ENCODE data around the gene PKN3.

PKN3 gene

DNA sequence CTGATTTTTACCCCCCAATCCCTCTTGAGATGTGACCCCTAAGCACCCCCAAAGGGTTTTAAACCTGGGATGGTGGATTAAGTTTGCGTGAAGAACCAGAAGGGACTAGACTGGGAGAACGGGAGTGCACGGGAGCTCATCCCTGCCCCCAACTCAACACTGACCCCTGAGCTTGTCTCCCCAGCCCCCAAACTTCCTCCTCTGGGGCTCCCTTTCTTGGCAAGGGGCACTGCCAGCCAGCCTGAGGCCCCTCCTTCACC lies 18.3 kb upstream of the PKN3 start:
- TF ChIP-seq, protein P1, sequence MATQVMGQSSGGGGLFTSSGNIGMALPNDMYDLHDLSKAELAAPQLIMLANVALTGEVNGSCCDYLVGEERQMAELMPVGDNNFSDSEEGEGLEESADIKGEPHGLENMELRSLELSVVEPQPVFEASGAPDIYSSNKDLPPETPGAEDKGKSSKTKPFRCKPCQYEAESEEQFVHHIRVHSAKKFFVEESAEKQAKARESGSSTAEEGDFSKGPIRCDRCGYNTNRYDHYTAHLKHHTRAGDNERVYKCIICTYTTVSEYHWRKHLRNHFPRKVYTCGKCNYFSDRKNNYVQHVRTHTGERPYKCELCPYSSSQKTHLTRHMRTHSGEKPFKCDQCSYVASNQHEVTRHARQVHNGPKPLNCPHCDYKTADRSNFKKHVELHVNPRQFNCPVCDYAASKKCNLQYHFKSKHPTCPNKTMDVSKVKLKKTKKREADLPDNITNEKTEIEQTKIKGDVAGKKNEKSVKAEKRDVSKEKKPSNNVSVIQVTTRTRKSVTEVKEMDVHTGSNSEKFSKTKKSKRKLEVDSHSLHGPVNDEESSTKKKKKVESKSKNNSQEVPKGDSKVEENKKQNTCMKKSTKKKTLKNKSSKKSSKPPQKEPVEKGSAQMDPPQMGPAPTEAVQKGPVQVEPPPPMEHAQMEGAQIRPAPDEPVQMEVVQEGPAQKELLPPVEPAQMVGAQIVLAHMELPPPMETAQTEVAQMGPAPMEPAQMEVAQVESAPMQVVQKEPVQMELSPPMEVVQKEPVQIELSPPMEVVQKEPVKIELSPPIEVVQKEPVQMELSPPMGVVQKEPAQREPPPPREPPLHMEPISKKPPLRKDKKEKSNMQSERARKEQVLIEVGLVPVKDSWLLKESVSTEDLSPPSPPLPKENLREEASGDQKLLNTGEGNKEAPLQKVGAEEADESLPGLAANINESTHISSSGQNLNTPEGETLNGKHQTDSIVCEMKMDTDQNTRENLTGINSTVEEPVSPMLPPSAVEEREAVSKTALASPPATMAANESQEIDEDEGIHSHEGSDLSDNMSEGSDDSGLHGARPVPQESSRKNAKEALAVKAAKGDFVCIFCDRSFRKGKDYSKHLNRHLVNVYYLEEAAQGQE (IDR thresholded peaks at IDR 0.05; ENCODE audit: insufficient read depth in 1 of 2, low read depth in 2 of 2, low read length in 2 of 2): no peak
- TF ChIP-seq SIN3A (IDR thresholded peaks at IDR 0.05; ENCODE audit: borderline replicate concordance, insufficient read depth, low read length): no peak

DNA sequence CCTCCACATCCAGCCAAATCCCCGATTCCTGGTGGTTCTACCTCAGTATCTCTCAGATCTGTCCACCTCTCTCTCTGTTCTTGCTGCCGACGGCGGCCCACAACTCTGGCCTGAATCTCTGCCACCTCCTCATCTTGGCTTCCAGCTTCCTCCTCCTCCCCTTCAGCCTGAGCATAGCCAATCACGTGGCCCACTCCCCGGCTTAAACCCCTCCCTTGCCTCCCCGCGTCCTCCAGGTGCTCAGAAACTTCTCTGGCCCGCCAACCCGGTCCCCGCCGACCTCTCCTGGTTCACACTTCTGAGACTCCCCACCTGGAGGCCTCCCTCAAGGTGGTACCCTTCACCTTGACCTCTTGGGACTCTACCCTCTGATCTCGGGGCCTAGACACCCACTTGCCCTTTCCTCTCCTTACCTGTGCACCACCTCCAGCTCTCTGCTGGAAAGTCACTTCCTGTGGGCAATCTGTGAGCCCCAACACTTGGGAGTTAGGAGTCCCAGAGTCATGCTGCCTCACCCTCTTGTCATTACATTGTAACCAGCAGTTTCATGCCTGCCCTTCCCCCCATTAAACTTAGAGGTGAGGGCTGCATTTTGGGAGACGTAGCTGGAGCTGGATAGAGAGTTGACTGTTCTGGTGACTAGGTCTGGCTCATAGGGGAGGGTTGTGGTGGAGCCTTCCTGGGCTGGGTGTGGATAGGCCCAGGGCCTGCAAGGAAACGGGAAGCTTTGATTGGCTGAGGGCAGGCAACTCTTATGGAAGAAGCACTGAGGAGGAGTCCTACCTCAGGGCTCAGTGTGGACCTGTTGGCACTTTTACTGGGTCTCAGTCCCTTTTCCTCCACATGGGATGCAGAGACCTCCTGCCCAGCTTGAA lies 17.7 kb upstream of the PKN3 start:
- TF ChIP-seq, protein P1 (IDR thresholded peaks at IDR 0.05; ENCODE audit: insufficient read depth in 1 of 2, low read depth in 2 of 2, low read length in 2 of 2): no peak
- no peak for TF ChIP-seq SIN3A (IDR thresholded peaks at IDR 0.05; ENCODE audit: borderline replicate concordance, insufficient read depth, low read length)
- TF ChIP-seq POLR2AphosphoS5 (IDR thresholded peaks at IDR 0.05; ENCODE audit: low read depth, low read length): peak; percentile 52
- peak; percentile 71; the same call in 1 of the 2 replicates for TF ChIP-seq TAF1 (IDR thresholded peaks at IDR 0.05; ENCODE audit: borderline replicate concordance, insufficient read depth, low read length)

DNA sequence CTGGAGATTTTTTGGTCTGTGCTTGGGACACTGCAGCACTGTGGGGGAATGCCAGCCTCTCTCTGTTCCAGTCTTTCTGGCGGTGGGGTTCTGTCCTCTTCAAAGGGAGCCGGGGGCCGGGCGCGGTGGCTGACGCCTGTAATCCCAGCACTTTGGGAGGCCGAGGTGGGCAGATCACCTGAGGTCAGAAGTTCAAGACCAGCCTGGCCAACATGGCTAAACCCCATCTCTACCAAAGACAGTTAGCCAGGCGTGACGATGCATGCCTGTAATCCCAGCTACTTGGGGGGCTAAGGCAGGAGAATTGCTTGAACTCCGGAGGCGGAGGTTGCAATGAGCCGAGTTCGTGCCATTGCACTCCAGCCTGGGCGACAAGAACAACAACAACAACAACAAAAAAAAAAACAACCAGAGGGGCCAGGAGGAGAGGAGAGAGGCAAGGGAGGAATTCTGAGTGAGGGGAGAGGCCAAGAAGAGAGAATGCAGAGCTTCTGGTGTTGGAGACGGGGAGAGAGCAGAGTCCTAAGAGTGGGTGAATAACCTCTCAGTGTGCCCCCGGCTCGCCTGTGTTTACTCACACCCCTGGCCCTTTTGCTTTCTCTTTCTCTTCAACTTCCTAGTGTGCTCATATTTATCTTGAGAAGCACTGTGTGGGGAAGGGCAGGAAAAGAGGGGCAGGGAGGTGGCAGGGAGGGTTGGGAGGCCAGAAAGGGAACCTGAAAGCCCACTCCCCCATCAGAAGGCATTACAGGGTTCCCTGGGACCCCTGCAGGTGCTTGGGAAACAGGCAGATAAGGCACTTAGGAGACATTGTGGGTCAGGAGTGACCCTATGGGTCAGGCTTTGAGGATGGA lies 16.4 kb upstream of the PKN3 start:
- no peak for TF ChIP-seq SIN3A (IDR thresholded peaks at IDR 0.05; ENCODE audit: borderline replicate concordance, insufficient read depth, low read length)
- TF ChIP-seq, protein P1 (IDR thresholded peaks at IDR 0.05; ENCODE audit: insufficient read depth in 1 of 2, low read depth in 2 of 2, low read length in 2 of 2): no peak
- TF ChIP-seq TAF1 (IDR thresholded peaks at IDR 0.05; ENCODE audit: borderline replicate concordance, insufficient read depth, low read length): no peak
- TF ChIP-seq FOXP2 (optimal IDR thresholded peaks at IDR 0.05; ENCODE audit: borderline replicate concordance, extremely low read depth, extremely low read length, insufficient read depth): no peak
- TF ChIP-seq POLR2AphosphoS5 (IDR thresholded peaks at IDR 0.05; ENCODE audit: low read depth, low read length): no peak

DNA sequence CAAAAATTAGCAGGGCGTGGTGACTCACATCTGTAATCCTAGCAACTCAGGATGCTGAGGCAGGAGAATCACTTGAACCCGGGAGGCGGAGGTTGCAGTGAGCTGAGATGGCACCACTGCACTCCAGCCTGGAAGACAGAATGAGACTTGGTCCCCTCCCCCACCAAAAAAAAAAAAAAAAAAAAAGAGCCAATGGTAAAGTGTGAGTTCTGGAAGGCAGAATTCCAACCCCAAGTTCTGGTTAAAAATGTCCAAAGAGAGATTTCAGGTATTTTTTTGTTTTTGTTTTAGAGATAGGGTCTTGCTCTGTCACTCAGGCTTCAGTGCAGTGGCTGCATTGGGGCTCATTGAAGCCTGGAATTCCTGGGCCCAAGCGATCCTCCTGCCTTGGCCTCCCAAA lies 14.8 kb upstream of the PKN3 start:
- no peak for TF ChIP-seq SIN3A (IDR thresholded peaks at IDR 0.05; ENCODE audit: borderline replicate concordance, insufficient read depth, low read length)
- TF ChIP-seq POLR2AphosphoS5 (IDR thresholded peaks at IDR 0.05; ENCODE audit: low read depth, low read length): no peak
- TF ChIP-seq FOXP2 (optimal IDR thresholded peaks at IDR 0.05; ENCODE audit: borderline replicate concordance, extremely low read depth, extremely low read length, insufficient read depth): no peak
- TF ChIP-seq, protein P1 (IDR thresholded peaks at IDR 0.05; ENCODE audit: insufficient read depth in 1 of 2, low read depth in 2 of 2, low read length in 2 of 2): no peak
- TF ChIP-seq TAF1 (IDR thresholded peaks at IDR 0.05; ENCODE audit: borderline replicate concordance, insufficient read depth, low read length): no peak
